HCEC 1CT (cell line): ENCODE measurements around the gene CHCT1.
"Not testable (repeated sequence)": the region's sequence is repeated elsewhere in the genome, so short reads cannot be mapped to it uniquely, and the experiment has no call there.

Experiments
- DNase-seq: peaks from one replicate; pipeline ENCODE4 v3.0.0-alpha.2; 2017

Gene CHCT1

GRCh38 chr17:60401819-60402218 lies 20.5 kb upstream of the CHCT1 start:
- DNase-seq, result no peak

GRCh38 chr17:60403523-60403810 lies 18.8 kb upstream of the CHCT1 start:
- DNase-seq, result no peak

DNA sequence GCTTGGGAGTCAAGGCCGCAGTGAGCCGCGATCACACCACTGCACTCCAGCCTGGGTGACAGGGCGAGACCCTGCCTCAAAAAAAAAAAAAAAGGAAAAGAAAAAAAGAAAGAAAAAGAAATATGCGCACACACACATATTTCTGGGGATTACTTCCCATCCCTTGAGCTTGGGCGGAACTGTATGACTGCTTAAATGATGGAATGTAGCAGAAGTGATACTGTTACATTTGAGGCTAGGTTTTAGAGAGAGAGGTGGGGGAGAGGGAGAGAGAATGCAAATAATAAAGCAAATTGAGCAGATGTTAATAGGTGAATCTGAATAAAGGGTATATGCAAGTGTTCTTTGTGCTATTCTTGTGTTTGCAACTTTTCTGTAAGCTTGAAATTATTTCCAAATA lies 18.3 kb upstream of the CHCT1 start:
- DNase-seq, result no peak

DNA sequence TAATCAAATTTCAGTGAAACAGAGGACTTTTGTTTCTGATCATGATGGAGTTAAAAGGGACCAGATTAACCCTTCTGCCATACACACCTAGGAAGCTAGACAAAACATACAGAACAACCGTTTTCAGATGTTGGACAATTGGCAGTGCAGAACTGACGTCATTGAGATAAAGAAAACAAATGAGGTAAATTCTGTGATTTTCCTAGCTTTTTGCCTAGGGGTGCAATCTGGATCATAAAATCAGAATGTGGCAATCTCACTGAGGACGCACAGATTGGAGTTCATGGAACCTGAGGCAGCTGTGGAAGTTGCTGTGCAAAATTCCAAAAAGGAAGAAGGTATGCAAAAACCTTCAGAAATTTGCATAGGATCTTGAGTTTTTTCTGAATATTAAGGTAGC lies 15.4 kb upstream of the CHCT1 start:
- DNase-seq, result no peak

DNA sequence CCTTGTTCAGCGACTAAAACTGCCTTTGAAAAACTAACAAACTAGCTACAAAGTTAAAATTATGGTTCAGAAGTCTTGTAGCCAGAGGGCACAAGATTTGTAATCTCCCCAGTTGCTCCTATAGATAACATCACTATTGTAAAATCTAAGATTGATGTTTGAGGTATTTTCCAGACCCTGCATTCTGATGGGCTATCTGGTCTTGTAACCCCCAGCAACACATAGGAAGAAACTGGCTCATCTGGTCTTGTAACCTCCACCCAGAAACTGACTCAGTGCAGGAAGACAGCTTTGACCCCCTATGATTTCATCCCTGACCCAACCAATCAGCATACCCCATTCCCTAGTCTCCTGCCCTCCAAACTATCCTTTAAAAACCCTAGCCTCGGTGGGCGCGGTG lies 12.3 kb upstream of the CHCT1 start:
- no peak for DNase-seq

GRCh38 chr17:60412701-60413100 lies 9.6 kb upstream of the CHCT1 start:
- no peak for DNase-seq

- no peak for DNase-seq
Observed at GRCh38 chr17:60415146-60415545, 7.1 kb upstream of the CHCT1 start.

DNA sequence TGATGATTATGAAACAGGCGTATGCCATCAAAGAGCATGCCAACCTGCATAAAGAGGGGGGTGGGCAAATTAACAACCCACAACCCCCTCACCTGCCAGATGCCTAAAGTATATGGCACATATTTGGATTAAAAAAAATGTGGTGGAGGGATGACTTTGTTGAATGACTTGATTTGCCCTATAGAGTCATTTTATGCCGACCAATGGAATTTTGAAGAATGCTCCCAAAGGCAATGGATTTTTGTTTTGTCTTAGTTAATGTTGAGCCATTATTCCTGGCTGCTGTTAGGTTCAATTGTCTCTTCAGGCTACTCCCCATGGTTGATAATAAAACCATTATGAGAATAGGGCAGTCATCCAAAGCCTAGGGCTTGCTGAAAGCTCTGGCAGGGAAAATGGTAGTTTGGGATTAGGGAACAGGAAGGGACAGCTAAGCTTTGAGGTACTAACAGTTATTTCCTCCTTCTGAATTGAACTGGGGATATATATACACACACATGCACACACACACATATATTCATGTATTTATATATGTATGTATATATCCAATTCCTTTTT lies 5.8 kb upstream of the CHCT1 start:
- no peak for DNase-seq

DNA sequence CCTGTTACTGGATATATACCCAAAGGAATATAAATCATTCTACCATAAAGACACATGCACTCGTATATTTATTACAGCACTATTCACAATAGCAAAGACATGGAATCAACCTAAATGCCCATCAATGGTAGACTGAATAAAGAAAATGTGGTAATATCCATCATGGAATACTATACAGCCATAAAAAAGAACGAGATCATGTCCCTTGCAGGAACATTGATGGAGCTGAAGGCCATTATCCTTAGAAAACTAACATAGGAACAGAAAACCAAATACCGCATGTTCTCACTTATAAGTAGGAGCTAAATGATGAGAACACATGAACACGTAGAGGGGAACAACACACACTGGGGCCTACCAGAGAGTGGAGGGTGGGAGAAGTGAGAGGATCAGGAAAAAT lies 3.3 kb upstream of the CHCT1 start:
- DNase-seq, result not testable (repeated sequence)

DNA sequence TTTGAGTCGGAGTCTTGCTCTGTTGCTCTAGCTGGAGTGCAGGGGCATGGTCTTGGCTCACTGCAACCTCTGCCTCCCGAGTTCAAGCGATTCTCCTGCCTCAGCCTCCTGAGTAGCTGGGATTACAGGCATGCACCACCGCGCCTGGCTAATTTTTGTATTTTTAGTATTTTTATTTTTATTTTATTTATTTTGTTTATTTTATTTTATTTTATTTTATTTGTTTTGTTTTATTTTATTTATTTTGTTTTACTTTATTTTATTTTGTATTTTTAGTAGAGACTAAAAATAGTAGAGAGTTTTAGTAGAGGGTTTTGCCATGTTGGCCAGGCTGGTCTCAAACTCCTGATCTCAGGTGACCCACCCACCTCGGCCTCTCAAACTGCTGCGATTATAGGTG lies 2.4 kb upstream of the CHCT1 start:
- not testable (repeated sequence) for DNase-seq

DNA sequence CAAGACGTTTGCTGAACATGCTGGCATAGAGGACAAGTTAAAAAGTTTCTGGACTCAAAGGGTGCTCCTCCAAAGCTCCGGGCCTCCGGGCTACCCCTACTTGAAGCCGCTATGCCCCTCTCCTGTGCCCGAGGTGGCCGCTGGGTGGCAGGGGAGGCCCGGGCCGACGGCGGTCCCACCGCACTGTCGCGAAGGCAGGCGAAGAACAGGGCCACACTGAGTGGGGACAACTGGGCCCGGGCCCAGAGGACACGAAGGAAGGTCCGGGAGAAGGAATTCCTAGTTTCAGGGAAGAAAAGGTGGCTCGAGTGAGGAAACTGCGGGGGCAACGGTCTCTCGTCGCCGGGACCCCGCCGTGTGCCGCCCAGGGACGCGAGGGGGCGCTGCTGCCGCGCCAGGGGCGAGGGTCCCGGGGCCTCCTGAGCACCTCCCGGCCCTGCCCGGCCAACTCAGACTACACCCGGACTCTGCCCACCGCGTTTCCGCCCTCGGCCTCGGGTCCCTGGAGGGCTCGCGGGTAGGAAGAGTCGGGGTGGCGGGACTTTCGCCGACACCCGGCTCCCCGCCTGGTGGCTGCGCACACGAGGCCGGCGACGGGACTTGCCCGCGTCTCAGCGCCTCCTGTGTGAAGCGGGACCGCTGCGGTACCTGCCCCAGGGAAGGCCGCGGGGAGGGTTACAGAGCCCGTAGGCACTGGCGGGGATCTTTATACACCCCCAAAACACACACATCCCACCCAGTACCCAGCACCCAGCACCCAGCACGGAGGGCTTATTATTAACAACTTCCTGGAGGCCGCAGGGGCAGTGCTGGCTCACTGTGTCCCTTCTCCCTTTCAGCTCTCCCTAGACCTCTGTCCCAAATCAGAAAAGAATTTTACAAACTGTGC lies 772 bp upstream of the CHCT1 start:
- peak; percentile 39 for DNase-seq

- no peak for DNase-seq
Observed at GRCh38 chr17:60423865-60424264, 1.6 kb downstream of the CHCT1 start.

- no peak for DNase-seq
Observed at GRCh38 chr17:60425626-60426025, 3.3 kb downstream of the CHCT1 start.

GRCh38 chr17:60426596-60426995 lies 4.3 kb downstream of the CHCT1 start:
- no peak for DNase-seq

DNA sequence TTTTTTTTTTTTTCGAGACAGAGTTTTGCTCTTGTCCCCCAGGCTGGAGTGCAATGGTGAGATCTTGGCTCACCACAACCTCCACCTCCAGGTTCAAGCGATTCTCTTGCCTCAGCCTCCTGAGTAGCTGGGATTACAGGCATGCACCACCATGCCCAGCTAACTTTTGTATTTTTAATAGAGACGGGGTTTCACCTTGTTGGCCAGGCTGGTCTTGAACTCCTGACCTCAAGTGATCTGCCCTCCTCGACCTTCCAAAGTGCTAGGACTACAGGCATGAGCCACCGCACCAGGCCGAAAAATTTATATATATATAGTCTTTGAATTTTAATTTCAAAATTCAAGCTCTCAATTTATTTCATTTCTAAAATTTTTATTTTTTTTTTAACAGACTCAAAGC lies 6.2 kb downstream of the CHCT1 start:
- not testable (repeated sequence) for DNase-seq

- not testable (repeated sequence) for DNase-seq
Observed at GRCh38 chr17:60430561-60430960, 8.3 kb downstream of the CHCT1 start.

DNA sequence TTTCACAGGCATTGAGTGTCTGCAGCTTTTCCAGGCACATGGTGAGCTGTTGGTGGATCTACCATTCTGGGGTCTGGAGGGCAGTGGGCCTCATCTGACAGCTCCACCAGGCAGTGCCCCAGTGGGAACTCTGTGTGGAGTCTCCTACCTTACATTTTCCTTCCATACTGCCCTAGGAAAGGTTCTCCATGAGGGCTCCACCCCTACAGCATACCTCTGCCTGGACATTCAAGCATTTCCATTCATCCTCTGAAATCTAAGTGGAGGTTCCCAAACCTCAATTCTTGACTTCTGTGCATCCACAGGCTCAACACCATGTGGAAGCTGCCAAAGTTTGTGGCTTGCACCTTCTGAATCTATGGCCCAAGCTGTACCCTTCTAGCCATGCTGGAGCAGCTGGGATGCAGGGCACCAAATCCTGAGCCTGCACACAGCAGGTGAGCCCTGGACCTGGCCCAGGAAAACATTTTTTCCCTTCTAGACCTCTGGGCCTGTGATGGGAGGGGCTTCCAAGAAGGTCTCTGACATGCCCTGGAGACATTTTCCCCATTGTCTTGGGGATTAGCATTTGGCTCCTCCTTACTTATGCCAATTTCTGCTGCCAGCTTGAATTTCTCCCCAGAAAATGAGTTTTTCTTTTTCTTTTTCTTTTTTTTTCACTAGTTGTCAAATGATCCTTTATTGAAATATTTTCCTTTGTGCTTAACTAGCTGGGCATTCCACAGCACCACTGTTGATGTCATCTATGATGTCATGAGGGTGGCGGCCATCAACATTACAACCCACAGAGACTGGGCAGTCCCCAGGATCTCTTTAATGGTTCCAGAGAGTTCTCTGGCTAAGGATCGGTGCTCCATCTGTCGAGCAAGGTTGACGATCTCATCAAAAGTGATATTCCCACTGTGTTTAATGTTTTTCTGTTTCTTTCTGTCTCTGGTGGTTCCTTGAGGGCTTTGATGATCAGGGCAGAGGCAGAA lies 11.0 kb downstream of the CHCT1 start:
- not testable (repeated sequence) for DNase-seq

DNA sequence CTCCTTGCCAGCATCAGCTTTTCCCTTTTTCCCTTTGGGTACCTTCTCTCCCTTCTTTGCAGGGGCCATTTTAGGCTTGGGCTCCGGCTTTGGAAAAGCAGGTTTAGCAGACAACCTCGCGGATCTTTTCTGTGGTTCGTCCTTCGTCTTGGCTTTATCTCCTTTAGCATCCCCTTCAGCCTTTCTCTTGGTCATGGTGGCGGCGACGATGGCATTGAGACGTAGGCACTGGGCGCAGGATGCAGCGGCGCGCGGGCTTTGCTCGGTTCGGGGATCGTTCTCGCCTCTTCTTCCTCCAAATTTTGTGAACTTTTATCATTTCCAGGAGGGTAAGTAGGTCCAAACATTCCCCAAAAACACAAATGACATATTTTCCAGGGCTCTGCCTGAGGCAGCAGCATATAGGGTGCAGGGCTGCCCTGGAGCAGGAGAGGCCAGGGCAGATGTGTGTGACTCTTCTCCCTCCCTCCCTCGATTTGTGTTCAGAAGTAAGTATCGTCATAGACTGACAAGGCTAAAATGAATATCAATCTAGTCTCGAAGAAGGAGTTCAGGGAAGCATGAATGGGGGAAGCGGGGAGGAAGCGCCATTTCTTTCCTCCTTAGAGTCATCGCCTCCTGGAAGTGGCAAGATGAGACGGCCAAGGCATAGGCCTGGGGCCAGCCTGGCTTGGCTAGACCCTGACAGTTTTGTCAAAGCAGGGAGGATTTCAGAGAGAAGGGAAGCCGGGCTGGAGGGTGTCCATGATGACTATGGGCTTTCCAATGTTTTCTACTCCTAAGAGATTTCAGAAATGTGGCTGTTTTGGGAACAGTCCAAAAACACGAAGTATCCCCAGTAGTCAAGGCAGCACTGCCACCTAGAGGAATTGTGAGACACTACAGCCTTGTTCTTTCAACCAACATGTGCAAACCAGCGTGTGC lies 13.2 kb downstream of the CHCT1 start:
- DNase-seq, result peak; percentile 83

- no peak for DNase-seq
Observed at GRCh38 chr17:60436676-60437075, 14.4 kb downstream of the CHCT1 start.

DNA sequence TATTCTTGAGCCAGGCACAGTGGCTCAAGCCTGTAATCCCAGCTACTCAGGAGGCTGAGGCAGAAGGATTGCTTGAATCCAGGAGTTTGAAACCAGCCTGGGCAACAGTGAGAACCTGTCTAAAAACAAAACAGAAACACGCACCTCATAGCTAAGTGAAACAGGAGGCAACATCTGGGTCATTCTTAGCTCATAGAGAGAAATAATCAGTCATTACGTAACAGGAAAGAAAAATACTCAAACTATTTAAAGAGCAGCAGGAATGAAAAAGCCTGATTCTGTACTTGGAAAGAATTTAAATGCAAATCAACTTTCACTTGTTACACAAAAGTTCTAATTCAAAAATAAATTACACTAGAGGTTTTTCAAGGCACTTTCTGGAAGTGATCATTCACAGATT lies 17.2 kb downstream of the CHCT1 start:
- peak; percentile 50 for DNase-seq

DNA sequence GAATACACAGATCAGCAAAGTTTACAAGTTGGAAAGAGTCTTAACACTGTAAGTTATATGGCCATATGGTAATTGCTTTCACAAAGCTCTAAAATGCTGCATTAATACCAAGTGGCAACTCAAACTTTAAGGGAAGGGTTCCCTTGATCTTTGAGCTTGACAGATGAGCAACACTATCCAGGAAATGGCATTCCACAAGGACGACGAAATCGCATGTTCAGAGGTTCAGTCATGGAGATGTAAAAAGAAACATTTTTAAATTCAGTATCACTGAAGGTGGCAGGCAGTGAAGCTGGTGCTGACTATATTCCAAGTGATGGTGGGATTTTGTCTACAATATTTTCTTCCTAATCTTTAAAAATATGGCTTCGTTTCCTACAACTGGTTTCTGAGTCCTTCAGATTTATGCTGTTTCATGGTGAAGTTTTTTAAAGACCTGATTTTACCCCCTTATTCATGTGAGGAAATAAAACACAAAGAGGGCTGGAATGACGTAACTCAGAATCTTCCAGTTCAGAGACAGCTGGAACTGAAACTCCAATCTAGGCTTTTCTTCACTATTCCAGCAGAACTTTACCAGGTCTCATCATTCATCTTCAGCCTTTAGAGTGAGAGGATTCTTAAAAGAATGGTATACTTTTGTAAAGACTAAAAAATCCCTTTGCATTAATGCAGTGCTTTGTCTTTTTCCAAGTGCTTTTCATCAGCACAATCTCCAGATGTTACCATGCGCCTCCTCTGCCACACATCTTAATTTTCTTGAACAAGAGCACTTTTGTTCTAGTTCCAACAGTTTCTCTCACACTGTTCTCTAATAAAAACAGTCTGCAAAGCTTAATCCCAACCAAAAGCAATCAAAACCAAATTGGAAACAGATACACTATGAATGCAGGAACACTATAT lies 20.2 kb downstream of the CHCT1 start:
- peak; percentile 61 for DNase-seq
